ENCODE results near the gene GLRA3.

GRCh38 chr4:174749091-174749490 lies 80.0 kb downstream of the GLRA3 start:
- no peak for TF ChIP-seq POLR2A (IDR thresholded peaks at IDR 0.05; ENCODE audit: low read length)
- no peak for TF ChIP-seq GATA1 (IDR thresholded peaks at IDR 0.05; ENCODE audit: low read depth, low read length)

Measured in erythroblast (primary cell).